Kasumi-1 (cell line): ENCODE results near the gene TTC39B.
A peak's percentile ranks its signal among the peaks of the same experiment; 100 is the strongest.
"Not testable (repeated sequence)": the region's sequence is repeated elsewhere in the genome, so short reads cannot be mapped to it uniquely, and the experiment has no call there.

Experiments used
- DNase-seq, 2 experiments: peaks; one replicate each; lab custom pipeline; 2025; lab: John Stamatoyannopoulos, UW

Gene TTC39B

DNA sequence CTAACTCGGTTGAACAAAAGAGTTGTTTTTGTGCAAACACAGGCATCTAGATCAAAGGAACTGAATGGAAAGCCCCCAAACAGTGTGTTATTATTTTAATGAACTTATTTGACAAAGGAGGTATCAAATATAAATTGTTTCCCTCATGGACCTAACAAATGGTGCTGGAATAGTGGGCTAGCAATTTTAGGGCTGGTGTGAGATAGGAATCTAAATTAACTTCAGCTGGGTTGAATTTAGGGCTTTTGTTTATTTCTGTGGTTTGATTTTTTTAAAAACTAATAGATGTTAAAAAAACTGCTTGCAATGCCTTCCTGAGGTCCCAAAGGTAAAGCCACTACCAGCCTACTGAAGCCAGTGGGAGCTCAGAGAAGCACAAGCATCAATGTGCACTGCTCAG, 42.1 kb downstream of the TTC39B start:
- DNase-seq: no peak

- no peak for DNase-seq
Observed at GRCh38 chr9:15262581-15262980, 44.4 kb downstream of the TTC39B start.

GRCh38 chr9:15256426-15256825, 50.6 kb downstream of the TTC39B start:
- no peak for DNase-seq

DNA sequence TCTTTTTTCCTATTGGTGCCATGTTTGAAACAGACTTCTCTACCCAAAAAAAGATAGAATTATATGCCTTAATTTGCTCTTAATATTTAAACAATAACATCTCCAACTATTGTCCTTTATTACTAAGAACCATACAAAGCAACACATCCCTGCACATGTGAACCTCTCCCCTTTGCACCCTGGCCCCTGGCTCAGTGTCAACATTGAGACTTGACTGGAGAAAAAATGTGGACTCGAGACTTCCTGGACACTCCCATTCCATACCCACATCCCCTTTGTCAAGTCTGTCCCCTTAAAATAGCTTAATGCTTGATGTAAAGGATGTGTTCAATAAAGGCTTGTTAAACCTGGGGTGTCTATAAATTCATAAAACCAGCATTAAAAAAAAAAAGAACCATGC, 53.2 kb downstream of the TTC39B start:
- DNase-seq: no peak

DNA sequence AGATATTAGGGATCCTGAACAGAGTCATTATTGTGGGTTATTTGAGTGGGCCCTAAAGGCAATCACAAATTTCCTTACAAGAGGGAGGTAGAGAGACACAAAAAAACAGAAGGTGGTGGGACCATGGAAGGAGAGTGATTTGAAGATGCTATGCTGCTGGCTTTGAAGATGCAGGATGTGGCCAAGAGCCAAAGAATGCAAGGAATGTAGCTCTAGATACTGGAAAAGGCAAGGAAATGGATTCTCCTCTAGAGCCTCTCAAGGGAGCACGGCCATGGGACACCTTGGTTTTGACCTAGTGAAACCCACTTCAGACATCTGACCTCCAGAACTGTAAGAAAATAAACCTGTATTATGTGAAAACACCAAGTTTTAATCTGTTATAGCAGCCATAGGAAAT, 53.8 kb downstream of the TTC39B start:
- DNase-seq: no peak

DNA sequence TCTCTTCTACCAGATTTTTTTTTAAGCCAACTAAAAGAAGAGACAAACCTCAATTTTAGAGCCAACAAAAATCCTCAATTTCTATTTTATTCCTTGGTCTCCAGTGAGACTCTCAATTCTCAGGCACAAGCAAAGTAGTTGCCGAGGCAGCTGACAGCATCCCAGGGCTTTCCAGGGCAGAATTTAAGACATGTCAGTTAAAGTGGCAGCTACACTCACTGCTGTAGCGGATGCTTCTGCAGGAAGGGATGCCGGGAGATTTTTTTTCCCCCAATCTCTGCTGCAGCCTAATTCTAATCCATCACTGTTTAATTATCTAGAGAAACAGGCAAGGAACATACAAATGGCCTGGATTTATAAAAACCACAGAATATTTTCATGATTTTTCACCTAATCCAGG, 57.0 kb downstream of the TTC39B start:
- no peak for DNase-seq

GRCh38 chr9:15249042-15249818, 57.8 kb downstream of the TTC39B start:
- DNase-seq: no peak

- DNase-seq: no peak
Observed at GRCh38 chr9:15248621-15249020, 58.4 kb downstream of the TTC39B start.

DNA sequence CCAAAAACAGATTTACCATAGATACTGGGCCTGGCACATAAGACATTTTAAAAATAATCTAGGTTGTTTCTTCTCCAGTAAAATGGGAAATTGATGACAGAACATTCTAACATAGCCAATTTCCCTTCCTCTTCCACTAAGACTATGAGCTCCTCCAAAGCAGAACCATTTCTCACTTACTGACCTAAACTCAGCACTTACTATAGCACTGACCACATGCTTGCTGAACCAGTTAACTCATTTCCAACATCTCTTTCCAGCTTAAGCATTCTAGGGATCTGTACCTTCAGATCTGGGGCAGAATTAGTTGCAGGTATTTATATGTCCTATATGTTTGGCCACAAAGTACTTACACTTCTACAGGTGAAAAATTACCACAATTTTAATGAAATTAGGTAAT, 58.9 kb downstream of the TTC39B start:
- DNase-seq: no peak

GRCh38 chr9:15246708-15247107, 60.3 kb downstream of the TTC39B start:
- DNase-seq: no peak

DNA sequence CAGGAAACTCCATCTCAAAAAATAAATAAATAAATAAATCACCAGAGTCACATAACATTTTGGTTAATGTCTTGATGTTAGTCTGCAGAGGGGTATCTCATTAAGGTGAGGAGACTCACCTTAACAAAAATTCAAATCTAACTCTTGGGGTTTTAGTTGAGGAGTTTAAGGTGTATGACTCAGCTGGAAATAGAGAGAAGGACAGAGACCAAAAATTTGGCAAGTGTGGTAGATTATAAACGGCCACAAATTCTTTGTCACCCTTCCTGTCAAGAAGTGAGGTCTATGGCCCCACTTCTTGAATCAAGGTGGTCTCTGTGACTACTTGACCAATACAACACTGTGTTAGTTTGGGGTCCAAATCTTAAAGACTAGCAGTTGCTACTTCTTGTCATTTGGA, 60.8 kb downstream of the TTC39B start:
- no peak for DNase-seq

GRCh38 chr9:15244001-15244441, 63.0 kb downstream of the TTC39B start:
- no peak for DNase-seq

GRCh38 chr9:15243081-15243480, 63.9 kb downstream of the TTC39B start:
- no peak for DNase-seq

GRCh38 chr9:15240927-15241326, 66.1 kb downstream of the TTC39B start:
- no peak for DNase-seq

GRCh38 chr9:15239816-15240215, 67.2 kb downstream of the TTC39B start:
- DNase-seq: no peak

DNA sequence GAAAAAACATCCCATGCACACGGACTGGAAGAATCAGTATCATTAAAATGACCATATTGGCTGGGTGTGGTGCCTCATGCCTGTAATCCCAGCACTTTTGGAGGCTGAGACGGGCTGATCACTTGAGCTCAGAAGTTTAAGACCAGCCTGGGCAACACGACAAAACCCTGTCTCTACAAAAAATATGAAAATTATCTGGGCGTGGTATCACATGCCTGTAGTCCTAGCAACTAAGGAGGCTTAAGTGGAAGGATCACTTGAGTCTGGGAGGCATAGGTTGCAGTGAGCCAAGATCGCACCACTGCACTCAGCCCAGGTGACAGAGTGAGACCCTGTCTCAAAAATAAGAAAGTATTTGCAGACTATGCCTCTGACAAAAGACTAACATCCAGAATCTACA, 68.4 kb downstream of the TTC39B start:
- no peak for DNase-seq

DNA sequence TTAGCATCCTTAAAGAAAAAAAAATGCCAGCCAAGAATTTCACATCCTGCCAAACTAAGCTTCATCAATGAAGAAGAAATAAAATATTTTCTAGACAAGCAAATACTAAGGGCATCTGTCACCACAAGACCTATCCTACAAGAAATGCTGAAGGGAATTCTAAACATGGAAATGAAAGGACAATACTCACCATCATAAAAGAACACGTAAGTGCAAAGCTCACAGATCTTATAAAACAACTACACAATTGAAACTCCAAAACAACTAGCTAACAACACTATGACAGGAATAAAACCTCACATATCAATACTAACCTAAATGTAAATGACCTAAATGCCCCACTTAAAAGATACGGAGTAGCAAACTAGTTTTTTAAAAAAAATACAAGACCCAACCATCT, 71.4 kb downstream of the TTC39B start:
- no peak for DNase-seq

DNA sequence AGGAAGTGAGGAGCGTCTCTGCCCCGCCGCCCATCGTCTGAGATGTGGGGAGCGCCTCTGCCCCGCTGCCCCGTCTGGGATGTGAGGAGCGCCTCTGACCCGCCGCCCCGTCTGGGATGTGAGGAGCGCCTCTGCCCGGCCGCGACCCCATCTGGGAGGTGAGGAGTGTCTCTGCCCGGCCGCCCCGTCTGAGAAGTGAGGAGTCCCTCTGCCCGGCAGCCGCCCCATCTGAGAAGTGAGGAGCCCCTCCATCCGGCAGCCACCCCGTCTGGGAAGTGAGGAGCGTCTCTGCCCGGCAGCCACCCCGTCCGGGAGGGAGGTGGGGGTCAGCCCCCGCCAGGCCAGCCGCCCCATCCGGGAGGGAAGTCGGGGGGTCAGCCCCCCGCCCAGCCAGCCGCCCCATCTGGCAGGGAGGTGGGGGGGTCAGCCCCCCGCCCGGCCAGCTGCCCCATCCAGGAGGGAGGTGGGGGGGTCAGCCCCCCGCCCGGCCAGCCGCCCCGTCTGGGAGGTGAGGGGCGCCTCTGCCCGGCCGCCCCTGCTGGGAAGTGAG, 73.0 kb downstream of the TTC39B start:
- DNase-seq: not testable (repeated sequence)

GRCh38 chr9:15232706-15233280, 74.2 kb downstream of the TTC39B start:
- DNase-seq: not testable (repeated sequence)

- DNase-seq: peak; percentile 19 to 21
Observed at GRCh38 chr9:15231788-15232635, 75.0 kb downstream of the TTC39B start.

DNA sequence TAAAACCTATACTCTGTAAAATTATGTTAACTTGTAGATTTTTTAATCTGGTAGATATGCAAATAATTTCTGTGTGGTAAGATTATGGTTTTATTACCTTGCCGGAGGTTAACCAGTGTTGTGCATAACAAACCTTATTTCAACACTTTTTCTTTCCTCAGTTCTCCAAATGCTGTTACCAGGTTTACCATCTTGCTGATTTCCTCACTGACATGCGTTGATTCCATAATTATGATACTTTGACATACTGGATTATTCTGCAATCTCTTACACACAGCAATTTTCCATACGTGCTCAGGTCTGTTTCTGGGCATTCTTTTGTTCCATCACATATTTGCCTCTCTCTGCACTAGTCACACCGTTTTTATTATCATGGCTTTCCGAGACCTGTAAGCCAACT, 77.6 kb downstream of the TTC39B start:
- no peak for DNase-seq

- no peak for DNase-seq
Observed at GRCh38 chr9:15227491-15227890, 79.5 kb downstream of the TTC39B start.
